Choroid plexus epithelial cell (primary cell): Measurements from ENCODE around the gene ELF1.

Experiments used
- DNase-seq: peaks from one replicate; pipeline ENCODE4 v3.0.0-alpha.2; 2010; ENCODE audit warnings: low read depth
- H3K4me3 ChIP-seq: 2 replicates; pipeline ENCODE4 v1.5.1; 2011; ENCODE audit warnings: low read depth, mild to moderate bottlenecking, control low read depth, low read length, moderate library complexity
- CTCF ChIP-seq: conservative IDR thresholded peaks from 2 replicates; pipeline ENCODE4 v1.5.1; 2011; ENCODE audit warnings: low read depth, mild to moderate bottlenecking, control low read depth, inconsistent platforms, low read length, moderate library complexity

The ELF1 gene

DNA sequence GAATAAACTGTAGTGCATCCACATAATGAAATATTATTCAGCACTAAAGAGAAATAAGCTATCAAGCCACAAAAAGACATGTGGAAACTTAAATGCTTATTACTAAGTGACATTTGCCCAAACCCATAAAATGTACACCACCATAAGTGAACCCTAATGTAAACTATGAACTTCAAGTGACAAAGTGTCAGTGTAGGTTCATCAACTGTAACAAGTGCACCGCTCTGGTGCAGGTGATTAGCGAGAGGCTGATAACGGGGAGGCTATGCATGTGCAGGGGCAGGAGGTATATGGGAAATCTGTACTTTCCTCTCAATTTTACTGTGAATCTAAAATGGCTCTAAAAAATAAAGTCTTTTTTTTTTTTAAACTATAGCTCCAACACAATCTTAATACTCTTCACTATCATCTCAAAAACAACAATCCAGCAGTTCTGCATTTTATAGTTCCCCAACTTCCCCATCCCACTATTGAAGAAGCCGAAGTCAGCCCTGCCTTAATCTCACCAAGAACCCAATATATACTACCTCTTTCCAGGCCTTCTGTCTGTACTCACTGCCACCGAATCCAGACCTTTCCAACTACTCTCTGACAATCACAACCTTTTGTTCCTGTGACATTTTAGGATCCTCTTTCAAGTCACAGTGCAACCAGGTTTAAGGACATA, 22.6 kb downstream of the ELF1 start:
- DNase-seq, result no peak
- no peak overlapping the region for H3K4me3 ChIP-seq
- no peak for TF ChIP-seq CTCF

- TF ChIP-seq CTCF, result no peak
- DNase-seq, result no peak
- H3K4me3 ChIP-seq, result no peak overlapping the region
Measured at GRCh38 chr13:40995997-40996396, 23.1 kb downstream of the ELF1 start.

DNA sequence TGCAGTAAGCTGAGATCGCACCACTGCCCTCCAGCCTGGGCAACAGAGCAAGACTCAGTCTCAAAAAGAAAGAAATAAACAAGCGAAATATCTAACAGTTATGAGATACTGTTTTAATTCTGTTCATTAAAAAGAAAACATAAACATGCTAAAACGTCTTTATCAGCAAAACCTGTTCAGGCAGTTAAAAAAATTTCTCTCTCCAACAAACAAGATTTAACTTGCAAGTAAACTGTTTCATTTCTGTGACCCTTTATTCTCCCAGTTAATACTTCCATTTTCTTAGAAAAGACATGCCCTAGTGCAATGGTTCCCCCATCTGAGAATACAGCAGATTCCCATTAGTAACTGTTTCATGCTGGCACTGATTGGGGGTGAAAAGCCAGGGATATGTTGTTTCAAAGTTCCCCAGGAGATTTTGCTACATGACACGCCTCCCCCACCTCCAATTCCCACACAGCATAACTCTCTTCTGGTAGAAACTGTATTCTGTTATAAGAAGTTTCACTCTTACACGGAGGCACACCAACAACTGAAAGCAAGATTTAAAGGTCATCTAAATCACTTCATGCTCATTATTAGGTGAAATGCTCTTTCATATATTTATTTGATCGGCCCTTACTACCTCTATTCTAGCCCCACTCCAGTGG, 24.4 kb downstream of the ELF1 start:
- DNase-seq, result no peak
- TF ChIP-seq CTCF, result no peak
- H3K4me3 ChIP-seq, result no peak overlapping the region

DNA sequence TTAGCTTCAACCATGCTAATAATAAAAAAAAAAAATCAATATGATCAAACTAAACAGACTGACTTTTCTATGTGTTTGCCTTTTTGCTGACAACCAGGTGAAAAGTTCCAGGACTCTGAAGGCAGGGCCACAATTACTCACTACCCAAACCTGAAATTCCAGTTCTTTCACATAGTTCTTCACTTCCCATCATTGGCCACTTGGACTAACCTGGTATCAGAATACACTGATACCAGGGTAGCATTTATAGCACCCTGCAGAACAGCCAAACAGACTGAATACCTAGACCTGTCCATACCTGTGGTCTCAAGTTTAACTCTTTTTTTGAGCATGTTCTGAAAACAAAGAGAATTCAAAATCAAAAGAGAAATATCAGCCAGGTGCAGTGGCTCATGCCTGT, 25.1 kb downstream of the ELF1 start:
- DNase-seq, result no peak
- H3K4me3 ChIP-seq, result no peak overlapping the region
- TF ChIP-seq CTCF, result no peak

DNA sequence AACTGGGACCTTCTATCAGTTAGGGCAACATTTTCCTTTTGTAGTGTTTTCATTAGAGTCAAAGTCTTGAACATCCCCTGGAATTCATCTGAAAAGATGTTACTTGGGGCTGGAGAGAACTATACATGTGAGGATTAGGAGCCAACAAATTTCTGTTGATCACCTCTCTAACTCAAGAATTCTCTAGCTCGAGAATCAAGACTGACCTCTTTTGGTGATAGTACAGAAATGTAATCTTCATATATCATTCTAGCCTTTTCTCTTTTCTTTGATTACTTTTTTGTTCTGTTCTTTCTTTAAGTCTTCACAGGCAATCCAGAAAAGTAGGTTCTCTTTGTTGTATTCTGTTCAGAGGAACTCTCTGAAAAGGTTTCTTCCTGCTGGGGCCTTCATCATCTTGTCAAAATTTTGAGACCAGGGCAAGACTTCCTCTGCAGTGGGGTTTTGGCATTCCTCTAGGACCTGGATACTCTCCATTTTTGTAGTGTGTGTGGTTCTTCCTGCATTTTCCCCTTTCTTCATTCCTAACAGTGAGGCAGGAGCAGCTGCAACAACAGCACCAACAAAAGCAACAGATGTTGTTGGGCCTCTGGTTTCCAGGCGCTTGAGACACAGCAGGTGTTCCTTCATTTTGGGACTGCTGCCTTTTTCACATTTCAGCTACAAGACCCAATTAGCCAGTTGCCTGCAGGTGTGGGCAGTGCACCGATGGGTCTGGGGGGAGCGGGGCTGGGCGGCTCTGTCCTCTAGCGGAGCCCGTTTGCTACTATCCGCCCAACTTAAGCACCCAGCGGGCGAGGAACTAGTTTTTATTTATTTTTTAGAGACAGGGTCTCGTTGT, 26.2 kb downstream of the ELF1 start:
- peak; percentile 33 for DNase-seq
- no peak overlapping the region for H3K4me3 ChIP-seq
- peak; percentile 21 for TF ChIP-seq CTCF

- peak; percentile 27 for DNase-seq
- TF ChIP-seq CTCF, result no peak
- H3K4me3 ChIP-seq, result no peak overlapping the region
Measured at GRCh38 chr13:40987606-40988280, 31.4 kb downstream of the ELF1 start.
